Stimulated activated naive CD8-positive, alpha-beta T cell treated with anti-CD3 and anti-CD28 coated beads, Interleukin-15, amount 100 ng/mL, for 72 hours (primary cell): Measurements from ENCODE around the gene OR1D5.

ENCODE experiments used
- ATAC-seq: fragments of 150-1000 bp; cut with Tn5 transposase; 2 replicates; pipeline ENCODE4 v1.10.0; 2021; ENCODE audit warnings: mild to moderate bottlenecking, moderate library complexity
- DNase-seq, 2 donors: peaks; one replicate each; pipeline ENCODE4 v3.0.0; 2021 to 2022
- H3K27ac Mint-ChIP-seq, 2 donors: one replicate each; pipeline ENCODE4 v1.8.0; 2022; ENCODE audit warnings: mild to moderate bottlenecking in 2 of 2, mixed read lengths in 2 of 2, moderate library complexity in 2 of 2
- H3K27me3 Mint-ChIP-seq: one replicate; pipeline ENCODE4 v1.8.0; 2022; ENCODE audit warnings: mixed read lengths
- H3K4me1 Mint-ChIP-seq: one replicate; pipeline ENCODE4 v1.8.0; 2022; ENCODE audit warnings: mild to moderate bottlenecking, mixed read lengths
- H3K4me3 Mint-ChIP-seq, 2 donors: one replicate each; pipeline ENCODE4 v1.8.0; 2022; ENCODE audit warnings: mild to moderate bottlenecking in 2 of 2, mixed read lengths in 2 of 2, moderate library complexity in 1 of 2
- H3K9me3 Mint-ChIP-seq, 2 donors: one replicate each; pipeline ENCODE4 v1.8.0; 2022; ENCODE audit warnings: mixed read lengths in 2 of 2

The OR1D5 gene

DNA sequence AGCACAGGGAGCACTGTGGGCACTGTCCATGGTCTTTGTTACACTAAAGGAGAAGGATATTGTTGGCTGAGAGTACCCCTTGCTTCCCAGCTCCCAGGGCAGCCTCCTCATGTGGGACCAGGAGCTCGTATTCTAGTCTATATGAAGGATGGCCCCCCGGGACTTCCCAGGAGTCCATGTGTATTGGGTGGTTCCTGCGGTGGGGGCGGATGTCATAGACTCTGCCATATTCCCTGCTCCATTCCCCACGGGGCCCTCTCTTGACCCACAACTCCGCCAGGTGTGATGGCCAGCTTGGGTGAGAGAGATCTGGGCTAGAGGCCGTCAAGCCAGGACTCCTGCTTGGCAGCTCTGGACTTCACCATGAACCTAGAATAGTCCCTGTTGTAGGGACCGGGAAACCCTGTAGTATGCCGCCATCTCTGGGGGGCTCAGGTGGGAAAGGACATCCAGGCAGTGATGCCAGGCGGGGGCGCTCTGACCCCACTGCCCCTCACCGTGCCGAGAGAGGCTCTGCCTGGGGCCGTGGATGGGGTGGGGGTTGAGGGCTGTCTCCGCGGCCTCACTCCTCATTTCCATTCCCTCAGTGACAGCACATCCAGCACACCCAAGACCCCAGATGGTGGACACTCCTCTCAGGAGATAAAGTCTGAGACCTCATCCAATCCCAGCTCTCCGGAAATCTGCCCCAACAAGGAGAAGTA lies 37.8 kb downstream of the OR1D5 start:
- Mint-ChIP-seq H3K27me3 (no peaks in the 10 kb centered on the region), H3K4me3 (no peak overlapping the region), H3K27ac (no peak overlapping the region), H3K9me3 (peaks cover 14 to 36% of the 10 kb centered on the region in 2 donors), H3K4me1 (no peaks in the 10 kb centered on the region)
- DNase-seq (no peak), ATAC-seq (no peak)

DNA sequence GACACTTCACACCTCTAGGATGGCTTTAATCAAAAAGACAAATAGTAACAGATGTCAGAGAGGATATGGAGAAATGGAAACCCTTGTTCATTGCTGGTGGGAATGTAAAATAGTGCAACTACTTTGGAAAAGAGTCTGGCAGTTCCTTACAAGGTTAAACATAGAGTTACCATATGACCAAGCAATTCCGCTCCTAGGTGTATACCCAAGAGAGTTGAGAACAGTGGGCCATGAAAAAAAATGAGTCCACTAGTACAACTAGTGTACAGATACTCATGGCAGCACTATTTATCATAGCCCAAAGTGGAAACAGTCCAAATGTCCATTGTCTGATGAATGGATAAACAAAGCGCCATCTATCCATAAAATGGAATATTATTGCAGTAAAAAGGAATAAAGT lies 39.1 kb downstream of the OR1D5 start:
- ATAC-seq, result no peak
- H3K4me1 Mint-ChIP-seq, result no peaks in the 10 kb centered on the region
- no peak overlapping the region for H3K27ac Mint-ChIP-seq
- no peaks in the 10 kb centered on the region for H3K27me3 Mint-ChIP-seq
- DNase-seq, result no peak
- H3K4me3 Mint-ChIP-seq, result no peak overlapping the region
- H3K9me3 Mint-ChIP-seq, result peaks cover 14 to 37% of the 10 kb centered on the region in 2 donors

DNA sequence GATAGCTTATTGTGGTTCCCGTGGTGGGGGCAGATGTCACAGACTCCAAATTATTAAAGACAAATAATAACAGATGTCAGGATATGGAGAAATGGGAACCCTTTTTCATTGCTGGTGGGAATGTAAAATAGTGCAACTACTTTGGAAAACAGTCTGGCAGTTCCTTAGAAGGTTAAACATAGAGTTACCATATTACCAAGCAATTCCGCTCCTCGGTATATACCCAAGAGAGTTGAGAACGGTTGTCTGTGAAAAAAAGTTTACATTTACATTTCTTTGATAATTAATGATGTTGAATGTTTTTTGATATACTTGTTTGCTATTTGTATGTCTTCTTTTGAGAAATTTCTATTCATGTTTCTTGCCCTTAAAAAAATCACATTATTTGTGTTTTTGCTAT lies 41.2 kb downstream of the OR1D5 start:
- Mint-ChIP-seq H3K9me3 (peaks cover 14 to 37% of the 10 kb centered on the region in 2 donors), H3K4me1 (no peaks in the 10 kb centered on the region), H3K4me3 (no peak overlapping the region), H3K27me3 (no peaks in the 10 kb centered on the region), H3K27ac (no peak overlapping the region)
- DNase-seq, result no peak
- ATAC-seq, result no peak

DNA sequence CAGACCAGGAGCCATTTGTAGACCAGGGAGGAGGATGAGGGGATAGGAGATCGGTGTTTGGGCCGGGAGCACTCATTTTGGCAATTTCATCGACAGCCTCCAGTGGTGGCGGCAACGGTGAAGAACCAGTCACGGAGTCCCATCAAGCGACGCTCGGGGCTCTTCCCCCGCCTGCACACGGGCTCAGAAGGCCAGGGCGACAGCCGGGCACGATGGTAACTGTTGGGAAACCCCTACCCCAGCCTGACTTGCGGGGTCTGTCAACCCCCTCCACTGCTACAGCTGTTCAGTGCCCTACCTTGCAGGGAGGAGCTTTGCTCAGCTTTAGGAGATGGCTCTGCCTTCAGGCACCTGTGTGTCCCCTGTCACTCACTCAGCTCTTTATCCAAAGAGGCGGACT lies 43.0 kb downstream of the OR1D5 start:
- H3K27ac Mint-ChIP-seq, result no peak overlapping the region
- no peaks in the 10 kb centered on the region for H3K27me3 Mint-ChIP-seq
- peaks cover 14 to 37% of the 10 kb centered on the region in 2 donors for H3K9me3 Mint-ChIP-seq
- no peaks in the 10 kb centered on the region for H3K4me1 Mint-ChIP-seq
- H3K4me3 Mint-ChIP-seq, result no peak overlapping the region
- no peak for ATAC-seq
- DNase-seq, result no peak

DNA sequence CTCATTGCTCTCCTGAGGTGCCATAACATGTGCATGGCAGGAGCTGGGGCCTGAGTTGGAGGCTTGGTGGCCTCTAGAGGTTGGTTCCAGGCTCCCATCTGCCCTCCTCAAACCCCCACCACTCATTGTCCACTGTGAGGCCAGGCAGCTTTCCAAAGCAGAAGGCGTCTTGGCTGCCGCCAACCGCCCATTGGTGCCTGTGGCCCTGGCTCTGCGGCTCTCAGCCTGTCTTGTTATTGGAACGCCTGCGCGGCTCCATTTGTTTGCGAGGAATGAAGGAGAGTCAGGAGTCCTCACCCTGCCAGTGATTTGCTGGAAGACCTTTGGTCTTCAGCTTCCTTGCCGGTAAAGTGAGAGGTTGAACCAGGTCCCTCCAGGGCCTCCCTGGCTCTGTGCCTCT lies 43.6 kb downstream of the OR1D5 start:
- DNase-seq (no peak), ATAC-seq (no peak)
- Mint-ChIP-seq H3K4me1 (no peaks in the 10 kb centered on the region), H3K27ac (no peak overlapping the region), H3K27me3 (no peaks in the 10 kb centered on the region), H3K4me3 (no peak overlapping the region), H3K9me3 (peaks cover 14 to 37% of the 10 kb centered on the region in 2 donors)

DNA sequence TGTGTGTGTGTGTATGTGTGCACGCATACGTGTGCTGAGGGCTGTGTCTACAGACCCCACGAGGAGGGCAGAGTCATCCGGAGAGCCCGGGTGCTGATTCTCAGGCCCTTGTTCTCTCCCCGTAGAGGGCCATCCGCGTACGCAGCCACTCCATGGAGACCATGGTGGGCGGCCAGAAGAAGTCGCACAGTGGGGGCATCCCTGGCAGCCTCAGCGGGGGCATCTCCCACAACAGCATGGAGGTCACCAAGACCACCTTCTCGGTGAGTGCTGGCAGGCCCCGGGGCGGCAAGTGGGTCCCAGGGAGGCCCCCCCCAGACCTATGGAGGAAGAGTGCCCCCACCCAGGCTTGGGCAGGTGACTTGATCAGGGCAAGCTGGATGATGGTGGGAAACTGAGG lies 45.5 kb downstream of the OR1D5 start:
- ATAC-seq, result no peak

DNA sequence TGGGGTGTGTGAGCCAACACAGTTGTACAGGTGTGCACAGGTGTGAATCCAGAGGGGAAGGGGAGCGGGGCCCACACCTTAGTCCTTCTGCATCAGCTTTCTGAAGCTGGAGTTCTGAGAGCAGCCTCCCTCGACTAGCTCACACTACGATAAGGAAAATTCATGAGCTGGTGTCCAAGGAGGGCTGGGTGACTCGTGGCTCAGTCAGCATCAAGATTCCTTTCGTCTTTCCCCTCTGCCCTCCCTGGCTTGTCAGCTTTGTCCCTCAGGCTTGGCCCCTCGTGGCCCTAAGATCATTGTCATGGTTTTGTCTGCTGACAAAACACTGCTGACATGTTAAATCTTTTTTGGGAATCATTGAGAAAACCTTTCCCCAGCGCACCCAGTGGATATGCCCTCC lies 47.5 kb downstream of the OR1D5 start:
- no peaks in the 10 kb centered on the region for H3K4me1 Mint-ChIP-seq
- H3K27me3 Mint-ChIP-seq, result no peaks in the 10 kb centered on the region
- peaks cover 0 to 4% of the 10 kb centered on the region in 2 donors for H3K9me3 Mint-ChIP-seq
- ATAC-seq (no peak), DNase-seq (no peak)
- no peak overlapping the region for H3K27ac Mint-ChIP-seq
- H3K4me3 Mint-ChIP-seq, result no peak overlapping the region

More for the DNA sequence above, 45.5 kb downstream of the OR1D5 start:
- DNase-seq, result no peak
- Mint-ChIP-seq H3K27ac (peak overlapping the region in 1 of 2 donors; percentile 80), H3K4me3 (no peak overlapping the region), H3K9me3 (peaks cover 6 to 23% of the 10 kb centered on the region in 2 donors), H3K4me1 (no peaks in the 10 kb centered on the region), H3K27me3 (no peaks in the 10 kb centered on the region)

DNA sequence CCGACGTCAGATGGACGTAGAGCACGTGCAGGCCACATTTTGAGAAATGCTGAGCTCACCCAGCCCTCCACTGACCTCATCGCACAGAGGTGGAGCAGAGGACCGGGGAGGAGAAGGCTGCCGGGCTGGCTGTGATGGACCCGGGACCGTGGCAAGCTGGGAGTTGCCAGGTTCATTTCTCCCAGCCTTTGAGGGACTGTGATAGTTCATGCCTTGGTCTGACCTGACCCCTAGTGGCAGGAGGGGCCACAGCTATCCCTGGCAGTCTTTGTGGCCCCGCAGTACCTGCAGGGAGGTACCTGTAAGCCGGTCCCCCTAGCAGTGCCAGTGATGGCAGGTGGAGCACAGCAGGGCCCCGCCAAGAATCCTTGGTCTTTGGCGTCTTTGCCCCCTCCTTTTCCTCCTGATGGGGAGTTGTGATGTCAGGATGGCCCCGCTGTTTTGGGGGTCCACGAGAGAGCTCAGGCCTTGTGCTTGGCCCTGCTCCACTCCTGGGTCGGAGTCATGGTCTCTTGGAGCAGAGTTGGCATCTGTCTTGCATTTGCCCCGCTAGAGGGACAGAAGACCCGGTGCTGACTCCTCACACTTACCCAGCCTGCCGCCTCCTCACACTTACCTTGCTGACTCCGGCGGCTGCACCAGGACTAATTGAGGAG lies 50.4 kb downstream of the OR1D5 start:
- no peak overlapping the region for H3K27ac Mint-ChIP-seq
- no peak overlapping the region for H3K4me3 Mint-ChIP-seq

More for the DNA sequence above, 50.4 kb downstream of the OR1D5 start:
- no peaks in the 10 kb centered on the region for H3K4me1 Mint-ChIP-seq
- ATAC-seq (peak; percentile 92), DNase-seq (peak; percentile 54 to 57)
- no peaks in the 10 kb centered on the region for H3K27me3 Mint-ChIP-seq
- H3K9me3 Mint-ChIP-seq, result no peaks in the 10 kb centered on the region
